GM21528 (cell line): ENCODE measurements around the gene GBGT1.
A peak's percentile ranks its signal among the peaks of the same experiment; 100 is the strongest.

Experiments used
- ATAC-seq: cut with Tn5 transposase; IDR thresholded peaks from one replicate; pipeline ENCODE4 v1.9.1; 2021; ENCODE audit warnings: mild to moderate bottlenecking, moderate library complexity; ENCODE audit not compliant: unreplicated experiment, low FRiP score

GBGT1 gene

GRCh38 chr9:133166392-133166791 is 2.7 kb upstream of the GBGT1 start:
- no peak for ATAC-seq

- no peak for ATAC-seq
Observed at GRCh38 chr9:133165452-133165730, 1.7 kb upstream of the GBGT1 start.

GRCh38 chr9:133164191-133164590 is 477 bp upstream of the GBGT1 start:
- no peak for ATAC-seq

GRCh38 chr9:133162861-133163503 is 732 bp downstream of the GBGT1 start:
- no peak for ATAC-seq

GRCh38 chr9:133161547-133161950 is 2.2 kb downstream of the GBGT1 start:
- ATAC-seq = no peak

GRCh38 chr9:133160742-133161546 is 2.8 kb downstream of the GBGT1 start:
- no peak for ATAC-seq

GRCh38 chr9:133158695-133159094 is 5.0 kb downstream of the GBGT1 start:
- ATAC-seq = no peak

GRCh38 chr9:133155156-133155555 is 8.6 kb downstream of the GBGT1 start:
- ATAC-seq = no peak

- ATAC-seq = no peak
Observed at GRCh38 chr9:133154097-133154989, 9.4 kb downstream of the GBGT1 start.

- ATAC-seq = no peak
Observed at GRCh38 chr9:133153227-133154096, 10.3 kb downstream of the GBGT1 start.

GRCh38 chr9:133151601-133152525 is 11.9 kb downstream of the GBGT1 start:
- ATAC-seq = no peak

GRCh38 chr9:133151041-133151440 is 12.7 kb downstream of the GBGT1 start:
- ATAC-seq = no peak

- ATAC-seq = peak; percentile 63
Observed at GRCh38 chr9:133149130-133150015, 14.3 kb downstream of the GBGT1 start.

- ATAC-seq = peak; percentile 24
Observed at GRCh38 chr9:133148199-133149129, 15.2 kb downstream of the GBGT1 start.

- ATAC-seq = peak; percentile 23
Observed at GRCh38 chr9:133147412-133148198, 16.1 kb downstream of the GBGT1 start.

GRCh38 chr9:133146746-133147411 is 16.8 kb downstream of the GBGT1 start:
- ATAC-seq = no peak
